ENCODE data around the gene METTL1.

GRCh38 chr12:57744194-57744776, 27.6 kb downstream of the METTL1 start:
- TF ChIP-seq CTCF (IDR thresholded peaks at IDR 0.05; ENCODE audit: borderline replicate concordance, extremely low read depth, low read length, poor library complexity, severe bottlenecking) = no peak
- TF ChIP-seq EZH2 (IDR thresholded peaks at IDR 0.05; ENCODE audit: borderline replicate concordance, low read depth, low read length, severe bottlenecking) = no peak
